ENCODE measurements around the gene ADARB2.

The ADARB2 gene

GRCh38 chr10:1643161-1643907, 94.0 kb downstream of the ADARB2 start:
- DNase-seq (ENCODE audit: extremely low read depth, low read depth): no peak
- no peak for TF ChIP-seq CTCF (IDR thresholded peaks at IDR 0.05; ENCODE audit: low read depth, low read length)

GRCh38 chr10:1642600-1643160, 94.6 kb downstream of the ADARB2 start:
- TF ChIP-seq CTCF (IDR thresholded peaks at IDR 0.05; ENCODE audit: low read depth, low read length): no peak
- no peak for DNase-seq (ENCODE audit: extremely low read depth, low read depth)

- TF ChIP-seq CTCF (IDR thresholded peaks at IDR 0.05; ENCODE audit: low read depth, low read length): no peak
- no peak for DNase-seq (ENCODE audit: extremely low read depth, low read depth)
Observed at GRCh38 chr10:1641402-1641801, 95.9 kb downstream of the ADARB2 start.

GRCh38 chr10:1638889-1639419, 98.4 kb downstream of the ADARB2 start:
- no peak for TF ChIP-seq CTCF (IDR thresholded peaks at IDR 0.05; ENCODE audit: low read depth, low read length)
- no peak for DNase-seq (ENCODE audit: extremely low read depth, low read depth)

GRCh38 chr10:1635340-1635739, 102.0 kb downstream of the ADARB2 start:
- TF ChIP-seq CTCF (IDR thresholded peaks at IDR 0.05; ENCODE audit: low read depth, low read length): no peak
- no peak for DNase-seq (ENCODE audit: extremely low read depth, low read depth)

GRCh38 chr10:1634239-1634638, 103.1 kb downstream of the ADARB2 start:
- DNase-seq (ENCODE audit: extremely low read depth, low read depth): no peak
- no peak for TF ChIP-seq CTCF (IDR thresholded peaks at IDR 0.05; ENCODE audit: low read depth, low read length)

- TF ChIP-seq CTCF (IDR thresholded peaks at IDR 0.05; ENCODE audit: low read depth, low read length): no peak
- no peak for DNase-seq (ENCODE audit: extremely low read depth, low read depth)
Observed at GRCh38 chr10:1633783-1634182, 103.5 kb downstream of the ADARB2 start.
